PC-9 (cell line): ENCODE measurements around the gene PKD1L1. TPM values are rescaled to one million over a fixed set of nuclear protein-coding genes. Genes with fewer than 3 reads are reported as not detected.

Source experiments
- BruUV-seq: library from RNA; stranded (reverse); fragments of 400-500 nt; replicated peaks from 2 replicates; lab custom pipeline; 2021; lab: Mats Ljungman, UMichigan
- CTCF ChIA-PET: fragments of 300-600 bp; sonication (Branson Sonifier 250); formaldehyde crosslinking; loops from one replicate; lab custom pipeline; 2022; ENCODE audit warnings: antibody characterized with exemption; lab: Charles Lee
- POLR2A ChIA-PET: fragments of 300-600 bp; sonication (Branson Sonifier 250); formaldehyde crosslinking; loops from one replicate; lab custom pipeline; 2022; ENCODE audit warnings: antibody characterized with exemption; ENCODE audit not compliant: unreplicated experiment; lab: Charles Lee
- DNase-seq, 2 experiments: peaks; one replicate each; pipeline versions ENCODE4 v3.0.0 to v3.0.0-alpha.2; 2015 to 2022; ENCODE audit warnings: mixed read lengths in 1 of 2
- H2AFZ ChIP-seq: fragments of 200-600 bp; sonication (generic); 2 replicates; pipeline ENCODE4 v1.8.1; 2017; ENCODE audit warnings: antibody characterized with exemption
- H3F3A ChIP-seq: fragments of 200-600 bp; sonication (generic); 2 replicates; pipeline ENCODE4 v1.8.1; 2017; ENCODE audit warnings: antibody characterized with exemption, mild to moderate bottlenecking, low read depth; ENCODE audit not compliant: insufficient read depth
- H3K27ac ChIP-seq: fragments of 200-600 bp; sonication (generic); 2 replicates; pipeline ENCODE4 v1.6.1; 2016; ENCODE audit warnings: mixed run types
- H3K27me3 ChIP-seq: fragments of 200-600 bp; sonication (generic); 2 replicates; pipeline ENCODE4 v1.6.1; 2016; ENCODE audit warnings: low read depth, mixed run types; ENCODE audit not compliant: insufficient read depth
- H3K36me3 ChIP-seq: fragments of 200-600 bp; sonication (generic); 2 replicates; pipeline ENCODE4 v1.6.1; 2016; ENCODE audit warnings: low read depth, mixed run types
- H3K4me1 ChIP-seq: fragments of 200-600 bp; sonication (generic); replicated peaks from 2 replicates; pipeline ENCODE4 v1.6.1; 2016; ENCODE audit warnings: mixed run types; ENCODE audit not compliant: insufficient read depth
- H3K4me2 ChIP-seq: fragments of 200-600 bp; sonication (generic); 2 replicates; pipeline ENCODE4 v1.6.1; 2017; ENCODE audit warnings: mixed run types
- H3K4me3 ChIP-seq: fragments of 200-600 bp; sonication (generic); 2 replicates; pipeline ENCODE4 v1.6.1; 2016; ENCODE audit warnings: mixed run types
- H3K79me2 ChIP-seq: fragments of 200-600 bp; sonication (generic); 2 replicates; pipeline ENCODE4 v1.6.1; 2017; ENCODE audit warnings: low read depth, mixed run types
- H3K9me2 ChIP-seq: fragments of 200-600 bp; sonication (generic); 2 replicates; pipeline ENCODE4 v1.8.1; 2017; ENCODE audit warnings: mild to moderate bottlenecking; ENCODE audit not compliant: insufficient read depth
- H3K9me3 ChIP-seq: fragments of 200-600 bp; sonication (generic); 2 replicates; pipeline ENCODE4 v1.8.1; 2016; ENCODE audit warnings: low read depth; ENCODE audit not compliant: insufficient read depth
- H4K20me1 ChIP-seq: fragments of 200-600 bp; sonication (generic); 2 replicates; pipeline ENCODE4 v1.8.1; 2017; ENCODE audit not compliant: insufficient read depth
- CTCF ChIP-seq: fragments of 200-600 bp; sonication (generic); conservative IDR thresholded peaks from 2 replicates; pipeline ENCODE4 v1.6.1; 2017; ENCODE audit warnings: mixed run types, antibody characterized with exemption, mild to moderate bottlenecking, moderate library complexity
- EZH2 ChIP-seq: fragments of 200-600 bp; sonication (generic); IDR thresholded peaks from 2 replicates; pipeline ENCODE4 v1.8.0; 2017; ENCODE audit warnings: antibody characterized with exemption, low read depth
- intact Hi-C: fragments of 100-400 bp; cut with micrococcal nuclease; formaldehyde crosslinking; loops from one replicate; pipeline ENCODE4 v1.10.0; 2022; ENCODE audit not compliant: unreplicated experiment
- total RNA-seq: library from RNA; stranded (reverse); gene quantifications from 2 replicates; pipeline ENCODE4 v1.2.3, GENCODE V29; 2021

The PKD1L1 gene
- total RNA-seq, 1 experiment from 2014 or later, result 0.07 TPM

GRCh38 chr7:47882635-47883034, 65.6 kb downstream of the PKD1L1 start:
- BruUV-seq, result no TSS peak
- no peak for DNase-seq
- intact Hi-C loops, result no loop called here
- ChIA-PET CTCF (no interaction called here), POLR2A (no interaction called here)
- no peaks in the 10 kb centered on the region for H3F3A ChIP-seq
- no peak overlapping the region for H2AFZ ChIP-seq
- H3K9me3 ChIP-seq, result no peaks in the 10 kb centered on the region; the same call in 1 of the 2 replicates
- no peaks in the 10 kb centered on the region for H3K9me2 ChIP-seq
- 0 out of 2 replicates have a peak, but pooled peaks cover 6% of the 10 kb centered on the region for H3K27me3 ChIP-seq
- H3K4me2 ChIP-seq, result no peak overlapping the region
- H3K27ac ChIP-seq, result no peak overlapping the region
- peaks cover 11% of the 10 kb centered on the region; the same call in 1 of the 2 replicates for H3K4me1 ChIP-seq
- no peaks in the 10 kb centered on the region for H3K79me2 ChIP-seq
- TF ChIP-seq EZH2 (no peak), CTCF (no peak)
- no peak overlapping the region for H3K4me3 ChIP-seq
- H4K20me1 ChIP-seq, result no peaks in the 10 kb centered on the region
- H3K36me3 ChIP-seq, result no peaks in the 10 kb centered on the region

GRCh38 chr7:47881256-47881655, 67.0 kb downstream of the PKD1L1 start:
- TF ChIP-seq CTCF, result no peak
- no peak for TF ChIP-seq EZH2
- POLR2A ChIA-PET, result no interaction called here
- CTCF ChIA-PET, result no interaction called here
- H3K9me2 ChIP-seq, result no peaks in the 10 kb centered on the region
- no peaks in the 10 kb centered on the region; the same call in 1 of the 2 replicates for H3K9me3 ChIP-seq
- H3K4me1 ChIP-seq, result peaks cover 11% of the 10 kb centered on the region; the same call in 1 of the 2 replicates
- DNase-seq, result no peak
- no peaks in the 10 kb centered on the region for H4K20me1 ChIP-seq
- H3K36me3 ChIP-seq, result no peaks in the 10 kb centered on the region
- intact Hi-C loops, result no loop called here
- no peak overlapping the region for H3K27ac ChIP-seq
- no peaks in the 10 kb centered on the region for H3F3A ChIP-seq
- H3K27me3 ChIP-seq, result 0 out of 2 replicates have a peak, but pooled peaks cover 6% of the 10 kb centered on the region
- no peaks in the 10 kb centered on the region for H3K79me2 ChIP-seq
- no TSS peak for BruUV-seq
- no peak overlapping the region for H3K4me2 ChIP-seq
- H3K4me3 ChIP-seq, result no peak overlapping the region
- no peak overlapping the region for H2AFZ ChIP-seq

- H3F3A ChIP-seq, result no peaks in the 10 kb centered on the region
- H3K27ac ChIP-seq, result no peak overlapping the region
- BruUV-seq, result no TSS peak
- no peak for TF ChIP-seq EZH2
- TF ChIP-seq CTCF, result no peak
- POLR2A ChIA-PET, result no interaction called here
- intact Hi-C loops, result no loop called here
- H3K9me3 ChIP-seq, result no peaks in the 10 kb centered on the region
- no peaks in the 10 kb centered on the region for H4K20me1 ChIP-seq
- CTCF ChIA-PET, result no interaction called here
- no peak overlapping the region for H3K4me3 ChIP-seq
- H3K4me2 ChIP-seq, result no peak overlapping the region
- H3K27me3 ChIP-seq, result 0 out of 2 replicates have a peak, but pooled peaks cover under 1% of the 10 kb centered on the region
- H3K36me3 ChIP-seq, result no peaks in the 10 kb centered on the region
- no peak for DNase-seq
- no peaks in the 10 kb centered on the region for H3K4me1 ChIP-seq
- H2AFZ ChIP-seq, result no peak overlapping the region
- H3K9me2 ChIP-seq, result no peaks in the 10 kb centered on the region
- H3K79me2 ChIP-seq, result no peaks in the 10 kb centered on the region
Measured at GRCh38 chr7:47878662-47879061, 69.6 kb downstream of the PKD1L1 start.
